Activated CD8-positive, alpha-beta T cell treated with anti-CD3 and anti-CD28 coated beads for 36 hours (primary cell): ENCODE data around the gene GBP1. TPM values are rescaled to one million over a fixed set of nuclear protein-coding genes. Genes with fewer than 3 reads are reported as not detected.
A peak's percentile ranks its signal among the peaks of the same experiment; 100 is the strongest.

Experiments used
- ATAC-seq: fragments of 200-7000 bp; cut with Tn5 transposase; one replicate; pipeline ENCODE4 v1.10.0; 2021; ENCODE audit warnings: mild to moderate bottlenecking, moderate library complexity
- CTCF ChIA-PET: fragments of 350-600 bp; sonication (Branson Sonifier 250); formaldehyde crosslinking; loops from one replicate; lab custom pipeline; 2021; ENCODE audit warnings: antibody characterized with exemption; lab: Charles Lee
- POLR2A ChIA-PET: fragments of 350-600 bp; sonication (Branson Sonifier 250); formaldehyde crosslinking; loops from one replicate; lab custom pipeline; 2021; ENCODE audit warnings: antibody characterized with exemption; lab: Charles Lee
- DNase-seq: peaks from one replicate; pipeline ENCODE4 v3.0.0-alpha.2; 2020
- H3K27ac Mint-ChIP-seq: one replicate; pipeline ENCODE4 v1.8.0; 2021; ENCODE audit warnings: mild to moderate bottlenecking, mixed read lengths
- H3K27me3 Mint-ChIP-seq: one replicate; pipeline ENCODE4 v1.8.0; 2021; ENCODE audit warnings: mixed read lengths
- H3K36me3 Mint-ChIP-seq: one replicate; pipeline ENCODE4 v1.8.0; 2021; ENCODE audit warnings: low read depth, mixed read lengths
- H3K4me1 Mint-ChIP-seq: one replicate; pipeline ENCODE4 v1.8.0; 2021; ENCODE audit warnings: low read depth, mixed read lengths
- H3K4me3 Mint-ChIP-seq: one replicate; pipeline ENCODE4 v1.8.0; 2021; ENCODE audit warnings: mild to moderate bottlenecking, moderate library complexity, mixed read lengths
- H3K9me3 Mint-ChIP-seq: one replicate; pipeline ENCODE4 v1.8.0; 2021; ENCODE audit warnings: mixed read lengths
- intact Hi-C: fragments of 100-400 bp; cut with micrococcal nuclease; formaldehyde crosslinking; loops from one replicate; pipeline ENCODE4 v1.10.0; 2022
- total RNA-seq, 2 experiments: library from RNA; stranded (reverse); gene quantifications; one replicate each; pipeline ENCODE4 v1.2.3, GENCODE V29; 2021
- TF ChIP-seq, protein P1 (sequence below): fragments of 200-600 bp; IDR thresholded peaks from one replicate; pipeline ENCODE4 v1.8.0; 2022; ENCODE audit warnings: antibody characterized with exemption, mild to moderate bottlenecking

GBP1 gene
- total RNA-seq, 2 experiments from 2014 or later = 69.6 to 71.5 TPM

- Mint-ChIP-seq H3K36me3 (peaks cover 6% of the 10 kb centered on the region), H3K4me3 (no peak overlapping the region), H3K27me3 (no peaks in the 10 kb centered on the region), H3K4me1 (peaks cover 24% of the 10 kb centered on the region), H3K9me3 (peaks cover 21% of the 10 kb centered on the region), H3K27ac (peak overlapping the region; percentile 84)
- TF ChIP-seq, protein P1, sequence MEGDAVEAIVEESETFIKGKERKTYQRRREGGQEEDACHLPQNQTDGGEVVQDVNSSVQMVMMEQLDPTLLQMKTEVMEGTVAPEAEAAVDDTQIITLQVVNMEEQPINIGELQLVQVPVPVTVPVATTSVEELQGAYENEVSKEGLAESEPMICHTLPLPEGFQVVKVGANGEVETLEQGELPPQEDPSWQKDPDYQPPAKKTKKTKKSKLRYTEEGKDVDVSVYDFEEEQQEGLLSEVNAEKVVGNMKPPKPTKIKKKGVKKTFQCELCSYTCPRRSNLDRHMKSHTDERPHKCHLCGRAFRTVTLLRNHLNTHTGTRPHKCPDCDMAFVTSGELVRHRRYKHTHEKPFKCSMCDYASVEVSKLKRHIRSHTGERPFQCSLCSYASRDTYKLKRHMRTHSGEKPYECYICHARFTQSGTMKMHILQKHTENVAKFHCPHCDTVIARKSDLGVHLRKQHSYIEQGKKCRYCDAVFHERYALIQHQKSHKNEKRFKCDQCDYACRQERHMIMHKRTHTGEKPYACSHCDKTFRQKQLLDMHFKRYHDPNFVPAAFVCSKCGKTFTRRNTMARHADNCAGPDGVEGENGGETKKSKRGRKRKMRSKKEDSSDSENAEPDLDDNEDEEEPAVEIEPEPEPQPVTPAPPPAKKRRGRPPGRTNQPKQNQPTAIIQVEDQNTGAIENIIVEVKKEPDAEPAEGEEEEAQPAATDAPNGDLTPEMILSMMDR = no peak
- ChIA-PET POLR2A (interaction anchor here (0.7 to 3.3 kb wide), 4 partner anchors 56 to 204 kb away, joined by 3 to 16 read pairs (median 4); partner anchors contain the start of genes GBP2 and GBP4), CTCF (interaction anchor here (1.2 to 3.8 kb wide), 5 partner anchors 11 to 86 kb away, joined by 3 to 12 read pairs (median 4); no protein-coding TSS in a partner anchor)
- intact Hi-C loops = no loop called here
- no peak for DNase-seq
- ATAC-seq = peak; percentile 51
Measured at GRCh38 chr1:89070509-89070908, 5.5 kb upstream of the GBP1 start.

DNA sequence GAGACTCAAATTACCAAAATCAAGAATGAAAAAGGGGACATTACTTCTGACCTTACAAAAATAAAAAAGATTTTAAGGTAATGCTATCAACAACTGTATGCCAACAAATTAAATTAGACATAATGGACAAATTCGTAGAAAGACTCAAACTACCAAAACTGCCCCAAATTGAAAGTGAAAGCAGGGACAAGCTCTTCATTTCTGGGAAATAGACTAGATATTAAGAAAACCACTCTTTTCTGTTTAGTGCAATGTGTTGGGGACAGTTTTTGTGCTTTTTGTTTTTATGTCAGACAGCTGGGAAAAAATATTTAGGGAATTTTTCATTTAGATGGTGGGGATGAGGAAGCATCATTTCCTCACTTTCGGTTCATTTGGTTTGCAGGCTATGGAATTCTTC is 4.9 kb upstream of the GBP1 start:
- ChIA-PET CTCF (interaction anchor here (1.2 to 3.8 kb wide), 4 partner anchors 12 to 85 kb away, joined by 3 to 12 read pairs (median 4); no protein-coding TSS in a partner anchor), POLR2A (interaction anchor here (1.0 to 3.3 kb wide), 3 partner anchors 56 to 204 kb away, joined by 3 to 16 read pairs (median 5); partner anchors contain the start of genes GBP2 and GBP4)
- Mint-ChIP-seq H3K27me3 (no peaks in the 10 kb centered on the region), H3K36me3 (peaks cover 6% of the 10 kb centered on the region), H3K27ac (peak overlapping the region; percentile 84), H3K9me3 (peaks cover 19% of the 10 kb centered on the region), H3K4me3 (peak overlapping the region; percentile 67), H3K4me1 (peaks cover 26% of the 10 kb centered on the region)
- ATAC-seq = peak; percentile 26
- intact Hi-C loops = no loop called here
- DNase-seq = no peak
- TF ChIP-seq, protein P1 = no peak

GRCh38 chr1:89068291-89068690 is 3.3 kb upstream of the GBP1 start:
- peaks cover 6% of the 10 kb centered on the region for H3K9me3 Mint-ChIP-seq
- TF ChIP-seq, protein P1 = no peak
- peaks cover 33% of the 10 kb centered on the region for H3K4me1 Mint-ChIP-seq
- ATAC-seq = no peak
- peak overlapping the region; percentile 8 for H3K27ac Mint-ChIP-seq
- H3K27me3 Mint-ChIP-seq = no peaks in the 10 kb centered on the region
- H3K36me3 Mint-ChIP-seq = peaks cover 11% of the 10 kb centered on the region
- intact Hi-C loops = no loop called here
- POLR2A ChIA-PET = interaction anchor here (1.2 to 3.3 kb wide), 2 partner anchors 22 to 58 kb away, joined by 3 to 16 read pairs; partner anchors contain the start of gene GBP2
- H3K4me3 Mint-ChIP-seq = no peak overlapping the region
- DNase-seq = no peak
- CTCF ChIA-PET = interaction anchor here (0.8 to 1.1 kb wide), 3 partner anchors 11 to 383 kb away, joined by 3 to 4 read pairs (median 3); no protein-coding TSS in a partner anchor

GRCh38 chr1:89064632-89065031 is 376 bp downstream of the GBP1 start:
- H3K27ac Mint-ChIP-seq = peak overlapping the region; percentile 92
- peak; percentile 50 for ATAC-seq
- intact Hi-C loops = no loop called here
- peaks cover 39% of the 10 kb centered on the region for H3K36me3 Mint-ChIP-seq
- no peaks in the 10 kb centered on the region for H3K9me3 Mint-ChIP-seq
- TF ChIP-seq, protein P1 = no peak
- ChIA-PET CTCF (interaction anchor here (0.8 to 3.2 kb wide), 7 partner anchors 18 to 293 kb away, joined by 3 to 19 read pairs (median 4); partner anchors contain the start of gene GBP3), POLR2A (interaction anchor here (0.6 to 2.8 kb wide), 10 partner anchors 12 to 252 kb away, joined by 3 to 20 read pairs (median 3); partner anchors contain the start of gene GBP4)
- DNase-seq = no peak
- H3K27me3 Mint-ChIP-seq = no peaks in the 10 kb centered on the region
- peak overlapping the region; percentile 97 for H3K4me3 Mint-ChIP-seq
- peaks cover 54% of the 10 kb centered on the region for H3K4me1 Mint-ChIP-seq

DNA sequence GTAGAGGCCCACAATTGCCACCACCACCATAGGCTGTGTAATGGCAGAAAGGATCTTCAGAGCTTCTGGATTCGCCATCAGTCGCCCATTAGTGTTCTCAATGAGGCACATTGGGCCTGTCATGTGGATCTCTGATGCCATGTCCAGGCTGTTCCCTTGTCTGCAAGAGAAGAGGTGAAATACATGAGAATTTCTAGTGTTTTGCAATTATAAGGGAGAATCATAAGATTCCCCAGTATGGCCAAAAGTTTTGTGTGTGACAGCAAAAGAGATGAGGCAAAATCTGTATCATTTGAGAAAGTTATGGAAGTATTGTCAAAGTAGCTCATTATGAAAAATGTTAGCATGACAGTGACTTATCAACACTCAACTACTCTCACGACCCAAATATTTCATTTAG is 1.9 kb downstream of the GBP1 start:
- H3K27me3 Mint-ChIP-seq = no peaks in the 10 kb centered on the region
- H3K4me1 Mint-ChIP-seq = peaks cover 45% of the 10 kb centered on the region
- DNase-seq = no peak
- TF ChIP-seq, protein P1 = no peak
- ATAC-seq = no peak
- peaks cover 51% of the 10 kb centered on the region for H3K36me3 Mint-ChIP-seq
- peak overlapping the region; percentile 97 for H3K4me3 Mint-ChIP-seq
- H3K27ac Mint-ChIP-seq = peak overlapping the region; percentile 92
- intact Hi-C loops = no loop called here
- ChIA-PET POLR2A (interaction anchor here (1.3 to 2.8 kb wide), 3 partner anchors 10 to 80 kb away, joined by 3 to 20 read pairs (median 12); no protein-coding TSS in a partner anchor), CTCF (interaction anchor here (1.1 to 3.2 kb wide), 9 partner anchors 18 to 544 kb away, joined by 3 to 19 read pairs (median 4); partner anchors contain the start of gene GBP3)
- no peaks in the 10 kb centered on the region for H3K9me3 Mint-ChIP-seq
